ENCODE measurements around the gene TEAD2.

DNA sequence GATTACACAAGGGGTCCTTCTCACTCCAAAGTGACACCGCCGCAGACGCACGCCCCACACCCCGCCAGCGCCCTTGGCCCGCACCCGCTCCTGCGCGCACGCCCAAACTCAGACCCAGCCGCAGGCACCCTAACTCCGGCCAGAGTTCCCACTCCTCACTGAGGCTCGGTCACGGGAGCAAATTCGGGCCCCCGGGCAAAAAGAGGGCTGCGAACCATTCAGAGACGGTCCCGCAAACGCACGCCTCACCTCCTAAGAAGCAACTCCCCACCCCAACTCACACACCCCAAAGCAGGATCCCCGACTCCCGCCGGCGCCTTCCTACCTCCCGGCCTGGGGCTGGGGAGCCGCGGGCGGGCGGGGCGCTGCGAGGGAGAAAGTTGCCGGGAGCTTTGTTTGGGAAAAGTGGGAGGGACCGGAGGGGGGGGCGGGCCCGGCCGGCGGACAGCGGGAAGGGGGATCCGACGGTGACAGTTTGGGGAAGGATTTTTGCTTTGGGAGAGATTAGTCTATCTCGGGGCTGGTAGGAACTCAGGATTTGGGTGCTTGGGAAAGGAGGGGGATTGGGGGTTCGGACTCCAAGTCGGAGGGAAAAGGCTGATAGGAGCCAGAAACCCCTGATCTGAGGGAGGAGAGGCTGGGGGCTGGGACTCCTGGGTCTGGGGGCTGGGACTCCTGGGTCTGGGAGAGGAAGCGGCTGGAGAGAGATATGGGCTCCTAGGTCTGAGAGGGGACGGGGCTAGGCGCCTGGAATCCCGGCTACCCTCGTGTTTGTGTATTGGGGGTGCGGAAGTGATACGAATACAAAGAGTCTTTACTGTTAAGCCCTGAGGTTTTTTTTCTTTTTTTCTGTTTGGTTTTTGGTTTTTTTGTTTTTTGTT is at the start of gene TEAD2:
- no peak for TF ChIP-seq EZH2 (IDR thresholded peaks at IDR 0.05; ENCODE audit: borderline replicate concordance, low read depth, low read length, severe bottlenecking)
- TF ChIP-seq, protein P1, sequence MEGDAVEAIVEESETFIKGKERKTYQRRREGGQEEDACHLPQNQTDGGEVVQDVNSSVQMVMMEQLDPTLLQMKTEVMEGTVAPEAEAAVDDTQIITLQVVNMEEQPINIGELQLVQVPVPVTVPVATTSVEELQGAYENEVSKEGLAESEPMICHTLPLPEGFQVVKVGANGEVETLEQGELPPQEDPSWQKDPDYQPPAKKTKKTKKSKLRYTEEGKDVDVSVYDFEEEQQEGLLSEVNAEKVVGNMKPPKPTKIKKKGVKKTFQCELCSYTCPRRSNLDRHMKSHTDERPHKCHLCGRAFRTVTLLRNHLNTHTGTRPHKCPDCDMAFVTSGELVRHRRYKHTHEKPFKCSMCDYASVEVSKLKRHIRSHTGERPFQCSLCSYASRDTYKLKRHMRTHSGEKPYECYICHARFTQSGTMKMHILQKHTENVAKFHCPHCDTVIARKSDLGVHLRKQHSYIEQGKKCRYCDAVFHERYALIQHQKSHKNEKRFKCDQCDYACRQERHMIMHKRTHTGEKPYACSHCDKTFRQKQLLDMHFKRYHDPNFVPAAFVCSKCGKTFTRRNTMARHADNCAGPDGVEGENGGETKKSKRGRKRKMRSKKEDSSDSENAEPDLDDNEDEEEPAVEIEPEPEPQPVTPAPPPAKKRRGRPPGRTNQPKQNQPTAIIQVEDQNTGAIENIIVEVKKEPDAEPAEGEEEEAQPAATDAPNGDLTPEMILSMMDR (IDR thresholded peaks at IDR 0.05; ENCODE audit: borderline replicate concordance, extremely low read depth, low read length, poor library complexity, severe bottlenecking), result no peak

Data from DND-41 (cell line).